Activated T-cell treated with anti-CD3 and anti-CD28 coated beads, Interleukin-2, amount 50 U/mL, for 24 hours (primary cell): ENCODE data around the gene BTBD9.
A peak's percentile ranks its signal among the peaks of the same experiment; 100 is the strongest.

Experiments
- DNase-seq: peaks from one replicate; pipeline ENCODE4 v3.0.0-alpha.2; 2020
- H3K27ac Mint-ChIP-seq: 2 replicates; pipeline ENCODE4 v1.8.0; 2020; ENCODE audit warnings: mild to moderate bottlenecking, mixed read lengths
- H3K27me3 Mint-ChIP-seq: 2 replicates; pipeline ENCODE4 v1.8.0; 2020; ENCODE audit warnings: mixed read lengths
- H3K36me3 Mint-ChIP-seq: 2 replicates; pipeline ENCODE4 v1.8.0; 2020; ENCODE audit warnings: low read depth, mixed read lengths
- H3K4me1 Mint-ChIP-seq: 2 replicates; pipeline ENCODE4 v1.8.0; 2020; ENCODE audit warnings: low read depth, mixed read lengths
- H3K4me3 Mint-ChIP-seq: 2 replicates; pipeline ENCODE4 v1.8.0; 2020; ENCODE audit warnings: mild to moderate bottlenecking, moderate library complexity, mixed read lengths
- H3K9me3 Mint-ChIP-seq: 2 replicates; pipeline ENCODE4 v1.8.0; 2020; ENCODE audit warnings: mixed read lengths

The BTBD9 gene

GRCh38 chr6:38187811-38188590, 451.7 kb downstream of the BTBD9 start:
- Mint-ChIP-seq H3K9me3 (no peaks in the 10 kb centered on the region), H3K4me1 (no peaks in the 10 kb centered on the region), H3K4me3 (no peak overlapping the region), H3K36me3 (peaks cover 22% of the 10 kb centered on the region), H3K27ac (no peak overlapping the region), H3K27me3 (no peaks in the 10 kb centered on the region)
- DNase-seq, result no peak

GRCh38 chr6:38187325-38187724, 452.4 kb downstream of the BTBD9 start:
- H3K4me3 Mint-ChIP-seq, result no peak overlapping the region
- DNase-seq, result no peak
- no peaks in the 10 kb centered on the region for H3K9me3 Mint-ChIP-seq
- peaks cover 22% of the 10 kb centered on the region for H3K36me3 Mint-ChIP-seq
- no peak overlapping the region for H3K27ac Mint-ChIP-seq
- H3K27me3 Mint-ChIP-seq, result no peaks in the 10 kb centered on the region
- H3K4me1 Mint-ChIP-seq, result no peaks in the 10 kb centered on the region

- Mint-ChIP-seq H3K27ac (no peak overlapping the region), H3K27me3 (no peaks in the 10 kb centered on the region), H3K4me3 (no peak overlapping the region), H3K36me3 (peaks cover 18% of the 10 kb centered on the region), H3K9me3 (no peaks in the 10 kb centered on the region), H3K4me1 (no peaks in the 10 kb centered on the region)
- DNase-seq, result no peak
Observed at GRCh38 chr6:38185752-38186151, 454.0 kb downstream of the BTBD9 start.

- no peak overlapping the region for H3K27ac Mint-ChIP-seq
- no peaks in the 10 kb centered on the region for H3K9me3 Mint-ChIP-seq
- DNase-seq, result no peak
- H3K27me3 Mint-ChIP-seq, result no peaks in the 10 kb centered on the region
- H3K4me1 Mint-ChIP-seq, result no peaks in the 10 kb centered on the region
- H3K4me3 Mint-ChIP-seq, result no peak overlapping the region
- peaks cover 18% of the 10 kb centered on the region for H3K36me3 Mint-ChIP-seq
Observed at GRCh38 chr6:38185244-38185643, 454.5 kb downstream of the BTBD9 start.

GRCh38 chr6:38184585-38185080, 455.1 kb downstream of the BTBD9 start:
- H3K4me1 Mint-ChIP-seq, result no peaks in the 10 kb centered on the region
- H3K36me3 Mint-ChIP-seq, result peaks cover 18% of the 10 kb centered on the region
- H3K27ac Mint-ChIP-seq, result no peak overlapping the region

GRCh38 chr6:38183856-38184584, 455.7 kb downstream of the BTBD9 start:
- Mint-ChIP-seq H3K9me3 (no peaks in the 10 kb centered on the region), H3K27me3 (no peaks in the 10 kb centered on the region), H3K27ac (peak overlapping the region; percentile 27), H3K4me1 (no peaks in the 10 kb centered on the region), H3K36me3 (peaks cover 17% of the 10 kb centered on the region), H3K4me3 (no peak overlapping the region)
- DNase-seq, result no peak

More at GRCh38 chr6:38184585-38185080, 455.1 kb downstream of the BTBD9 start:
- Mint-ChIP-seq H3K27me3 (no peaks in the 10 kb centered on the region), H3K4me3 (no peak overlapping the region), H3K9me3 (no peaks in the 10 kb centered on the region)
- DNase-seq, result no peak

- peaks cover 14% of the 10 kb centered on the region for H3K36me3 Mint-ChIP-seq
- peak overlapping the region; percentile 19 for H3K27ac Mint-ChIP-seq
- no peaks in the 10 kb centered on the region for H3K9me3 Mint-ChIP-seq
- H3K4me3 Mint-ChIP-seq, result no peak overlapping the region
- no peaks in the 10 kb centered on the region for H3K4me1 Mint-ChIP-seq
- no peak for DNase-seq
- H3K27me3 Mint-ChIP-seq, result no peaks in the 10 kb centered on the region
Observed at GRCh38 chr6:38182426-38182825, 457.3 kb downstream of the BTBD9 start.

- H3K9me3 Mint-ChIP-seq, result no peaks in the 10 kb centered on the region
- no peaks in the 10 kb centered on the region for H3K27me3 Mint-ChIP-seq
- H3K36me3 Mint-ChIP-seq, result peaks cover 12% of the 10 kb centered on the region
- peak; percentile 20 for DNase-seq
- no peak overlapping the region for H3K27ac Mint-ChIP-seq
- no peak overlapping the region for H3K4me3 Mint-ChIP-seq
- no peaks in the 10 kb centered on the region for H3K4me1 Mint-ChIP-seq
Observed at GRCh38 chr6:38180586-38180985, 459.1 kb downstream of the BTBD9 start.

- Mint-ChIP-seq H3K27me3 (no peaks in the 10 kb centered on the region), H3K27ac (peak overlapping the region; percentile 45)
Observed at GRCh38 chr6:38179794-38180430, 459.8 kb downstream of the BTBD9 start.

GRCh38 chr6:38179300-38179699, 460.4 kb downstream of the BTBD9 start:
- Mint-ChIP-seq H3K27me3 (no peaks in the 10 kb centered on the region), H3K9me3 (no peaks in the 10 kb centered on the region), H3K36me3 (peaks cover 18% of the 10 kb centered on the region), H3K27ac (peak overlapping the region; percentile 45), H3K4me3 (no peak overlapping the region), H3K4me1 (no peaks in the 10 kb centered on the region)
- peak; percentile 24 for DNase-seq

More at GRCh38 chr6:38179794-38180430, 459.8 kb downstream of the BTBD9 start:
- no peaks in the 10 kb centered on the region for H3K4me1 Mint-ChIP-seq
- peak; percentile 6 for DNase-seq
- H3K9me3 Mint-ChIP-seq, result no peaks in the 10 kb centered on the region
- no peak overlapping the region for H3K4me3 Mint-ChIP-seq
- peaks cover 16% of the 10 kb centered on the region for H3K36me3 Mint-ChIP-seq

- DNase-seq, result peak; percentile 21
- H3K27ac Mint-ChIP-seq, result peak overlapping the region; percentile 30
- no peak overlapping the region for H3K4me3 Mint-ChIP-seq
- no peaks in the 10 kb centered on the region for H3K9me3 Mint-ChIP-seq
- peaks cover 19% of the 10 kb centered on the region for H3K36me3 Mint-ChIP-seq
- H3K27me3 Mint-ChIP-seq, result no peaks in the 10 kb centered on the region
- H3K4me1 Mint-ChIP-seq, result peaks cover 1% of the 10 kb centered on the region
Observed at GRCh38 chr6:38178584-38178886, 461.2 kb downstream of the BTBD9 start.

GRCh38 chr6:38177882-38178583, 461.7 kb downstream of the BTBD9 start:
- no peak overlapping the region for H3K4me3 Mint-ChIP-seq
- DNase-seq, result no peak
- H3K27me3 Mint-ChIP-seq, result no peaks in the 10 kb centered on the region

GRCh38 chr6:38176797-38177751, 462.7 kb downstream of the BTBD9 start:
- H3K27me3 Mint-ChIP-seq, result no peaks in the 10 kb centered on the region

More at GRCh38 chr6:38177882-38178583, 461.7 kb downstream of the BTBD9 start:
- H3K36me3 Mint-ChIP-seq, result peaks cover 24% of the 10 kb centered on the region
- peak overlapping the region; percentile 30 for H3K27ac Mint-ChIP-seq
- peaks cover 6% of the 10 kb centered on the region for H3K4me1 Mint-ChIP-seq
- H3K9me3 Mint-ChIP-seq, result no peaks in the 10 kb centered on the region

More at GRCh38 chr6:38176797-38177751, 462.7 kb downstream of the BTBD9 start:
- H3K36me3 Mint-ChIP-seq, result peaks cover 25% of the 10 kb centered on the region
- H3K9me3 Mint-ChIP-seq, result no peaks in the 10 kb centered on the region
- no peak overlapping the region for H3K4me3 Mint-ChIP-seq
- peaks cover 6% of the 10 kb centered on the region for H3K4me1 Mint-ChIP-seq
- H3K27ac Mint-ChIP-seq, result no peak overlapping the region
- DNase-seq, result no peak
